GM18505 (cell line): ENCODE results near the gene ACRBP.
A peak's percentile ranks its signal among the peaks of the same experiment; 100 is the strongest.

Experiments
- ATAC-seq: cut with Tn5 transposase; IDR thresholded peaks from one replicate; pipeline ENCODE4 v1.9.1; 2021; ENCODE audit not compliant: unreplicated experiment
- POLR2A ChIP-seq: IDR thresholded peaks from 4 replicates; pipeline ENCODE4 v1.6.1; 2011; ENCODE audit warnings: borderline replicate concordance; ENCODE audit not compliant: insufficient read depth, insufficient read length; ENCODE audit errors: extremely low read depth

Gene ACRBP

DNA sequence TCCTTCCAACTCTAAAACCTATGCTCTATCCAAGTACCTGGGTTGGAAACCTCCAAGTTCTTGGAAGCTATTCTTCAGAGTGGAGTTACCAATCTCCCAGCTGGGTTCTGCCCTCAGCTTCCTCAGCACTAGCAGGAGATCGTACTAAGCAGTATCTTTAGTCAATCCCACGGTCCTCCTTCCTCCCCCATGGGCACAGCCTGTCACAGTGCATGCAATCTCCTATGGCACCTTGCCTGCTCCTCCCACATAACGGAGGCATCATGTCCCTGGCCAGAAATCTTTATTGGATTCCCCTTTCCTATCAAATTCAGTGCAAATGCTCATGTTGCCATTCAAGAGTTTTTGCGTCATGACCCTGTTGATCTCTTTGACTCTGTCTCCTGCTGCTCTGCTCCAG, 6.1 kb downstream of the ACRBP start:
- ATAC-seq: no peak
- no peak for TF ChIP-seq POLR2A

DNA sequence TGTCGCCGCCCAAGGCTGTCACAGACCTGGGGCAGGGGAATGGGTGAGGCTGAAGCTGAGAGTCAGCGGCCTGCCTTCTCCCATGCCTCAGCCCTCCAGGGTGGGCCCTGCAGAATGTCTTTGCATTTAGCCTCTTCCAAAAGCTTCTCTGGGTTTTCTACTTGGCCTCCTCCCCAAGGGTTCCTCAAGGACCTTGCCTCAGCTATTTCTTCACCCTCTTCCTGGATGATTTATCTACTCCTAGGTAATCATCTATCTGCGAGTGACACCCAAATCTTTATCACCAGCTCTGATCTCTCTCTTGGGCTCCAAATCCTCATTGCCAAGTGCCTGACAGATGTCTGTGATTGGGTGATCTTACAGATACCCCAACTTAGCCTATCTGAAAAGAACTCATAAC, 6.7 kb downstream of the ACRBP start:
- ATAC-seq: no peak
- TF ChIP-seq POLR2A: no peak

DNA sequence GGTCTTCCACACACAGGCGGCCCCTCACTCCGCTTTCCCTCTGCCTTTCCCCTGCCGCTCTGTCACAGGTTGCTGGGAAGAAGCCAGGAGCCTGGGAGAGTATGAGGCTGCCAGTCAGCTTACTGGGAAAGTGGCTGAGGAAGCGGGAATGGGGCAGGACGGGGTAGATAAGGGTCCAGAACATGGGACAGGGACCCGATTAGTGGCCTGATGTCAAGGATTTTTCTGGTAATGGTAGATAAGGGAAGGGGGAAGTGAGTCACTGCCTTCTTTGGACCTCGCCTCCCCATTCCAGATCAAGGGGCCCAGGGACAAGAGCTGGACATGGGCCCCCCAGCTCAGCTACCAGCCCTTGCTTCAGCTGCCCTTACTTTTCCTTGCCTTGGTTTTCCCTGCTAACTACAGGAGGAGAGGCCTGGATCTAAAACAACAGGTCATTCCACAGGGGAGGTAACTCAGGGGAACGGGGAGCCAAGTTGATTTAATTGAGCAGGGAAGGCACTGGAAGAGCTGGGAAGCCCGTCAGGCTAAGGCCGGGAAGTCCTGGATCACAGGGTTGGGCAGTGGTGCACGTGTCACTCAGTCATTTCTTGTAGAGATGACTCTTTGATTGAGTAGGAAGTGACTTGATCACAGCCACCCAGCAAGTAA, 8.0 kb downstream of the ACRBP start:
- TF ChIP-seq POLR2A: no peak
- ATAC-seq: no peak

DNA sequence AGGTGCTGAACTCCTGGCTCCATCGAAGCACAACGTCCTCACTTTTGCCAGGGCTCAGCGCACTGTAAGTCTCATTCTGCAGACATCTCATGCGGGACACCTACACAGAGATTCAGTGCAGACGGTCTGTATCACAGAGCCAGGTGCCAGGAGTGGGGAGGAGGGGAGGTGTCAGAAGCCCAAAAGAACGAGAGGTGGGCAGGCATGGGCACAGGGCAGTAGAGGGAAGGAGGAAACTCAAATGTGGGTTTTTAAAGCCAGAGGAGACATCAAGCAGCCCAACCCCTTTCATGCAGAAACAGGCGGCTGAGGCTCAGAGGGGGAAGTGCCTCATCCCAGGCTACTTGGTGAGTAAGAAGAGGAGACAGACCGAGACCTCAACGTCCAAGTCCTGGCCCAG, 8.9 kb downstream of the ACRBP start:
- no peak for TF ChIP-seq POLR2A
- ATAC-seq: no peak

DNA sequence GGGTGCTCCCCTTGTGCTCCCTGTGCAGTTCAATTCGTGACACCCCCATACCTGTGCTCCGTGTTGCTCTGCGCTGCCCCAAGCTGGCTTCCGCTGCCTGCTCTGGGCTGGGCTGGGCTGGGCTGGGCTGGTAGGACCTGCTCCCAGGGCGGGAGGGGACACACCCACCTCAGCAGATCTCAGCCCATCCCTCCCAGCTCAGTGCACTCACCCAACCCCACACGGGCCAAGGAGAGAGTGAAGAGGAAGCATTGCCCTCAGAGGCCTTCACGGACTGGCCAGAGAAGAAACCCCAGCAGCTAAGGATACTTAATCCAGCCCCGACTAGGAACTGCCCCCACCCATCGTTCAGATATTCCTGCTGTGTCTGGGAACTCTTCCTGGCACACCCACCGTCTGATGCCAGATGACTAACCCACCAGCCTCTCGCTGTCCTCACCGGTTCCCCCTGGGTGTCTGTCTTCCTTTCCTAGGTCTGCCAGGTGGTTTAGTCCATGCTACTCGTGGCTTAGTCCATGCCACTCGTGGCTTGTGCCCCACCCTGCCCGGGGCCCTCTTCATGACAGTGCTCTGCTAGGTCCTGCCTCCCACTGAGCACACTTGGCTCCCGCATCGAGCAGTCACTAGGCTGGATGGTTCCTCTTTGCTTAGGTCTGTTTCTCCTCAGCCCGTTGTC, 11.2 kb downstream of the ACRBP start, which contains the start of gene LPAR5:
TSS of gene LPAR5 (minus strand) at position 104 of the 676 bp plus-strand sequence. CDS start 14,711 bp downstream, outside the sequence.
- ATAC-seq: no peak
- peak; percentile 72 for TF ChIP-seq POLR2A

DNA sequence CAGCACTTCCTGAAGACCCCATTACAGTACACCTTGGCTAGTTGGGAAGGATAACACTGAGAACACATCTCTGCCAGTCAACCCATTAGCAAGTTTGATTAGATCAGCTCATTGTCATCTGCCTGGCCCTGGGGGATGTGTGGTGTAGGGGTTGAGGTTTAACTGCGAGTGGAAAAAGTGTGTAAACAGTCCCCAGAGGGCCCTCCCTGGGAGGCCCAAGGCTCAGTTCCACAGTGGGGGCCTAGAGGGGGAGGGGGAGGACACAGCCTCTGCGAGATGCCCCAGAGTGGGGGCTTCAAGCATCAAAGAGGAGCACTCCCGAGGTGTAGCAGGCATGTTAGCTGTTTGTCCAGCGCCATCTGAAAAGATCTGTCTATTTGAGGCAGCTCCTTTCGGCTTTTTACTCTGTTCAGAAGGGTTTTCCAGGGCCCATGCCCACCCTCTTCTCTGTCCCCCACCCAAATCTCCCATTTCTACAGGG, 11.8 kb downstream of the ACRBP start:
- no peak for TF ChIP-seq POLR2A

DNA sequence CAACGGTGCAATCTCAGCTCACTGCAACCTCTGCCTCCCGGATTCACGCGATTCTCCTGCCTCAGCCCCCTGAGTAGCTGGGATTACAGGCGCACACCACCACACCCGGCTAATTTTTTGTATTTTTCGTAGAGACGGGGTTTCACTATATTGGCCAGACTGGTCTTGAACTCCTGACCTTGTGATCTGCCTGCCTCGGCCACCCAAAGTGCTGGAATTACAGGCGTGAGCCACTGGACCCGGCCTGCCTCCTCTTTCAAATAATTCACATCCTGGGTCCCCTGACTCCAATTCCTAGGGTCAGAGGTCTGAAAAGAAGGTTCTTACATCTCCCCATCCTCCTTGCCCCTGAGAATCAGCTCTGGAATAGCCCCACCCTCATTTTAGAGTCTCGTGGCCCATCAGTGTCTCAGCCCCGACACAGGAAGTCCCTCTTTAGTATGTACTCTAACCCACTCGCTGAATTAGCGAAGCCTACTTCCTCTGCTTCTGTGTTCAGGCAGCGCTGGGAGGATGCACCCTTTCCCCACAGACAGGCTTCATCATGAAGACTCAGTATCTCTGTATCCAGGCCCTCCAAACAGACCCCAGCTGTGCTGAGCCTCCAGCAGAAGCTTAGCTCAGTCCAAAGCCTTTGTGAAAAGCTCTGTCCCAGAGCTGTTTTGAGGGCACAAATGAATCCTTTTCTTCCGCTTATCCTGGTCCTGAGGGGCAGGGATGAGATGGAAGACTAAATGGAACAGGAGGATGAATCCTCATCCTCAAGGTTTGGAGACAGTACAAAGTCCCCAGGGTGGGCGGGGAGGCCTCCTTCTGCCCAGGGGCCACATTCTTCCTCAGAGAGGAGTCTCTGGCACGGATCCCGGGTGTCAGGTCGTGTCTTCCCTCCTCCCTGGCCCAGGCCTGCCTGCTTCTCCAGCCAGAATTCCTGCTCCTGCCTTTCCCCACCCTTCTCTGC, 14.9 kb downstream of the ACRBP start:
- TF ChIP-seq POLR2A: peak; percentile 81
- peak; percentile 47 for ATAC-seq

More for the DNA sequence above, 11.8 kb downstream of the ACRBP start:
- no peak for ATAC-seq

DNA sequence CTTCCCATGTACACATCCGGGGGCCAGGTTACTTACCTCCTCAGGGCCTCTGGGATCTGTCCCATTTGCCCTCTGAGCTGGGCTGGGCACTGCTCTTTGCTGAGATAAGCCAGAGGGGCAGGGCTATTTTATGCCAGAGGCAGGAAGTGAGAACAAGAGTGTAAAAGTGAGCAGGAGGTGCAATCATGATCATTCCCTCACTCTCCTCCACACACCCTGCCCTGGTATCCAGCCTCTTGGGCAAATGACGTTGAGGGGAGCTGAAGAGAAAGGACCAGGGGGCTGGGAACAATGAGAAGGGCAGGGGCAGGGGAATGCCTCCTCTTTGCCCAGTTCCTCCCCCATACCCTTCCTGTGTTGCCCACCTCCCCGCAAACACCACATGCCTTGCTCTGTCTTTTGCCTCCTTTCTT, 15.7 kb downstream of the ACRBP start:
- peak; percentile 30 for TF ChIP-seq POLR2A
- ATAC-seq: no peak

DNA sequence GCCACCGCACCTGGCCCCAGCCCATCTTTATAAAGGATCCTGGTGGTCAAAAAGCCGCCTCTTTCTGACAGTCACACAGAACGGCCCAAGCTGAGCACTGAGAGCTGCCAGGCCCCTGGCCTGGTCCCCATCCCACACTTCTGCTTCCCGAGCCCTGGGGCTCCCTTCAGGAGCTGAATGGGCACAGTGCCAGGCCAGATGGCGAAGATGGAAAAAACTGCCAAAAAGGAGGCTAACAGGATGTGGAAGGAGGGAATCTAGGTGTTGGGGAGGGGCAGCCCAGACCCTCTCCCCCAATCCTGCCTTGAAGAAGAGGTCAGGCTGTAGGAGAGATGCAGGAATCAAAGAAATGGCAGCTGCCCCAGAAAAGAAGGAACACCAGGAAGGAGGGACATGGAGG, 16.5 kb downstream of the ACRBP start:
- ATAC-seq: no peak
- TF ChIP-seq POLR2A: no peak

DNA sequence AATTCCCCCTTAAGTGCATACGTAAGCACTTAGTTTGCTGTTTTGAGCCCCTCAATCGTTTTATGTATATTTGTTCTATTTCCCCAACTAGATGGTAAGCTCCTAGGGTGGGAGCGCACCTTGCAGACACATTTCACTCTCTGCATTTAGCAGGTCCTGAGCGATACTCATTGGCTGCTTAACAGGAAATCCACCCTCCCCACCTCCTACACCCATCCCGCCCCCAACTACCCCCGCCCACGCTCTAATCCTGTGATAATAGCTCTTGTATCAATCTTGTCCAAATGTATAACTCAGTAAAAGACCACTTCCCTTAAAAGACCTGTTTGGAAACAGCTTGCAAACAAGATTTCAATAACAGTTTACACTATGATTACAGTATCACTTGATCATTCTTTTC, 19.6 kb downstream of the ACRBP start:
- ATAC-seq: no peak
- TF ChIP-seq POLR2A: no peak

DNA sequence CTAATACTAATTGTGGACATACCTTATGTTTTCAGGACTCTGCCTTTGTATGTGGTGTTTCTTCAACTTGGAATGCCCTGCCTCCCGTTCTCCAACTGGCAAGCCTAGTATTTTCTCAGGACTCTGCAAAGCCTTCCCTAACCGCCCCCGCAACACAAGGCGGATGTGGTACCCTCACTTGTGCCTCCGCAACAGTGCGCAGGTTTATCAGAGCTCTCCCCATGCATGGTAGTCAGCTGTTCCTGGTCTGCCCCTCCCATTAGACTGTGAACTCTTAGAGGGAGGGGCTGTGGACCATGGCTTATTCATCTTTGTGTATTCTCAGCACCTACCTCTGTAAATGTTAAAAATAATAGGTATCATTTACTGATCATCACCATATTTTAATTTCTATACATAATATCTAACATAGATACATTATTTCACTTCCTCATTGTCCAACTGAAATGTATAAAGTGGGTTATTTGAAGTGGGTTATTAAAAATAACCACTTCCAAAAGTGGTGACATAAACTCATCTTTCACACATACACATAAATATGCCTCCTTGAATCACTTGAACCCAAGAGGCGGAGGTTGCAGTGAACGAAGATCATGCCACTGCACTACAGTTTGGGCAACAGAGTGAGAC, 20.5 kb downstream of the ACRBP start:
- ATAC-seq: no peak
- no peak for TF ChIP-seq POLR2A

DNA sequence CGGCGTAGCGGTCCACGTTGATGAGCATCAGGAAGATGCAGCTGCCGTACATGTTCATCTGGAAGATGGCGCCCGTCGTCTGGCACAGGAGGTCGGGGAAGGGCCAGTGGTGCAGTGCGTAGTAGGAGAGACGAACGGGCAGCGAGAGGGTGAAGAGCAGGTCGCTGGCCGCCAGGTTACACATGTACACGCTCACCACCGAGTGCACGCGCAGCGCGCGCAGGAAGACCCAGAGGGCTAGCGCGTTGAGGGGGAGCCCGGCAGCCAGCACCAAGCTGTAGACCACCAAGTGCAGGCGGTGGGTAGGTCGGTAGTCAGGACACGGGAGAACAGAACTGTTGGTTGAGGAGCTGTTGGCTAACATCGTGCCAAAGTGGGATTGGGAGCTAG, 26.4 kb downstream of the ACRBP start:
- no peak for ATAC-seq
- no peak for TF ChIP-seq POLR2A
